Raji (cell line): ENCODE data around the gene HOXA2.

Experiments used
- POLR2A ChIP-seq: IDR thresholded peaks from 2 replicates; pipeline ENCODE4 v1.6.1; 2011; ENCODE audit warnings: low read depth, low read length, control low read depth; ENCODE audit not compliant: insufficient read depth

HOXA2 gene

DNA sequence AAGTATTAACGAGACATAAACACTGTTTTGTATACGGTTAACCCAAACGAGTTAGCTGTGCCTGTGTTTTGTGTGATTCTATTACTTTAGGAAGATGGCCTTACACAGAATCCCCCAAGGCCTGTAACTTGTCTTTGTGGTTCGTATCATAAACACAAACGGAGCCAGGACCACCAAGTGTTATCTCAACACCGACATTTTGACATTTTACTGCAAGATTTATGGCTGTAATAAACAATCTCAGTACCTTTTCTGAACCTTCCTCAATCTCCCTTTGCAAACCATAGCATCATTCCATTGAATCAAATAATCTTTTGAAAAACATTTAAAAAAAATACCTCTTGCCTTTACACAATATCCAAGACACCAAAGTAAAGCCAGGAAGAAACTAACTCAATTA, 30.5 kb upstream of the HOXA2 start:
- no peak for TF ChIP-seq POLR2A

DNA sequence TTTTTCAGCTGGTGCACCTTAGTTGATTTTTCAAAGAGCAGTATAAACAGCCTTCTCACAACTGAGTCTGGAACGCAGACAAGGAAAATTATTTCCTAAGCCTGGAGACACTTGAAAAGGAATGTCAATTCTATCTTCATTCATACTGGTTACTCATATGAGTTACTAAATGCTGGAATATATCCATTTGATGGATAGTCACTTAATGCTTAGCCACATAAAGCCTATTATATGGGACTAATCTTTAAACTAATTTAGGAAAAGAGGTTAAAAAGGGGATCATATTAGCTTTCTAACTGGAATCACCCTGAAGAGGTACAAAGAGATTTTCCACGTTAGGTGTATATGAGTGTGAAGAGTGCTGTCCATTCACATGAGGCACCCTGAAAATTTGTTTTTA, 29.7 kb upstream of the HOXA2 start:
- no peak for TF ChIP-seq POLR2A

DNA sequence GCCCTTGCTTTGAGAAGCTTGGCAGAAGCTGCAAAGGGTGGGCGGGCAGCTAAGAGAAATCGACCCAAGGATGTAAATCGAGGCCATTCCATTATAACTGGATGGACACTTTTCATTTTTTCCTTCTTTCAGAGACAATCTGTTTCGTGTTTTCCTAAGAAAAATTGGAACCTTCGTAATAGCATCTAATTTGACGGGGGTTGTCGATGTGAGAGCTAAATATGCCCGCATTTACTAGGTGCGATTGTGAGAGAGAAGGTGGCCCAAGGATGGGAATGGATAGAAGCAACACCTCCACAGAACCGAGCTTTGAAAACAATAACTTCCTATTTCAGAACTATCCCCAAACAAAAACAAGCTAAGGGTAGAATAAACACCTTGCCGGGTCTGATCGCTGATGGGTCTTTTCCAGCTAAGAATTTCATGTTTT, 28.9 kb upstream of the HOXA2 start:
- TF ChIP-seq POLR2A, result no peak

DNA sequence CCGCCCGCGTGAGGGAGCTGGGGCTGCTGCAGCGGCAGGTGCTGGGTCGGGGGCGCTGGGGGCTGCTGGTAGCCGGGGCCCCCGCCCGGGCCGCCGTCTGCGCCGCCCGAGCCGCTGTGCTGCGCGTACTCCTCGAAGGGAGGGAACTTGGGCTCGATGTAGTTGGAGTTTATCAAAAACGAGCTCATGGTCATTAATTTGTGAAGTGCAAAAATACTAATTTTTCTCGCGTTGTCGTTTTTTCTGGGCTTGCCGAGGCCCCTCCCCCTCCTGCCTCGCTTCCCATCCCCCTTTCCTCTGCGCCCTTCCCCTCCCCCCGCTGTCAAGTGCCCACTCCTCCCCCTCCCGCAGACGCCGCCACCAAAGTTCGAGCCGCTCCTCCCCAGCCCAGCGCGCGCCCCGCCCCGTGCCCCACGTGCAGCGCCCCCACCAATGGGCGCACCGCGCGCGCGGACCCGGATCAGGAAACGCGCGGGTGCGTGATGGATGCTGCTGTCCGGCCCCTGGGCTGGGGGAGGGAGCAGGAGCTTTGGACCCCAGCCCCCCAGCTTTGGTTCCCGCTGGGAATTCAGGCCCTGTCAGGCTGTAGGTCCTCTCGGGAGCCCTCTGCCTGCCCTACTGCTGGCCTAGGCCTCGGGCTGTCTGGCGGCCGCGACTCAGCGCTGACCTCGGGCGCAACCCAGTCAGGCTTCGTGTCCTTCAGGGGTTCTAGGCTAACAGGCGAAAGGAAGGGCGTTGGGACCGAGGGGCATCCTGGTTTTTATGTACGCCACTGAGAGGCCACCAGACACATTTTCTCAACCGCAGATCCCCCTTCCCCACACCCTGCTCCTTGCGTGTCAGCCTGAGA, 28.3 kb upstream of the HOXA2 start, which contains the start of gene HOXA4:
Gene HOXA4, minus strand, starts transcription at position 218 of the 850 bp plus-strand sequence. Its CDS starts 24 bp downstream, at position 194.
- no peak for TF ChIP-seq POLR2A

DNA sequence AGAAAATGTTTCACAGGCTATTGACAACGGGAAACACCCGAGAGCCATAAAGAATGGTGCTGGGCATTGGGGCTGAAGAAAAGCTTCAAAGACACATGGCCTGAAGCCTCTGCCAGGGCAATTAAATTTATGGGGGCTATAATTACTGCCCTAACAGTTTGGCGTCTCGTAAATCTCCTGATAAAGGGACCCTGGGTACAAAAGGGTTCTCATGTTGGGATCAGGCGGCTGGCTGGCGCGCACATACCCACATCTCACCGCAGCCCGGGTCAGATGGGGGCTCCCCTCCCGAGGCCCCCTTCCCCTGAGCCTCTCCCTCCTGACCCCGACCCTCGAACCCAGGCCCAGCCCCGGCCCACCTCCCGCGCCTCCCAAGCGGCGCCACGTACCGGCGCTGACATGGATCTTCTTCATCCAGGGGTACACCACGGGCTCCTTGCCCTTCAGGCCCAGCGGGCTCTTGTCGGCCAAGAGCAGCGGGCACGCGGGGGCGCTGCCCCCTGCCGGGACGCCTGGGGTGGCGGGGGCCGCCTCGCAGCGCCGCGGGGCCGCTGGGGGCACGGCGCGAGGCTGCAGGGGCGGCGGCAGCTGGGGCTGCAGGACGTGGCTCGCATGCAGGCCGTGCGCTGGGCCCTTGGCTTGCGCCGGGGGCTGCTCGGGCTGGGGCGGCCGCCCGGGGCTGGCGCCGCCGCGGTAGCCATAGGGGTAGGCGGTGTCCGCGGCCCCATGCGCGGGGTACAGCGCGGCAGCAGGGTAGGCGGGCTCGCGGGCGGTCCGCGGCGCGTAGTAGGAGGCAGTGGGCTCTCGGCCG, 27.5 kb upstream of the HOXA2 start:
- no peak for TF ChIP-seq POLR2A

DNA sequence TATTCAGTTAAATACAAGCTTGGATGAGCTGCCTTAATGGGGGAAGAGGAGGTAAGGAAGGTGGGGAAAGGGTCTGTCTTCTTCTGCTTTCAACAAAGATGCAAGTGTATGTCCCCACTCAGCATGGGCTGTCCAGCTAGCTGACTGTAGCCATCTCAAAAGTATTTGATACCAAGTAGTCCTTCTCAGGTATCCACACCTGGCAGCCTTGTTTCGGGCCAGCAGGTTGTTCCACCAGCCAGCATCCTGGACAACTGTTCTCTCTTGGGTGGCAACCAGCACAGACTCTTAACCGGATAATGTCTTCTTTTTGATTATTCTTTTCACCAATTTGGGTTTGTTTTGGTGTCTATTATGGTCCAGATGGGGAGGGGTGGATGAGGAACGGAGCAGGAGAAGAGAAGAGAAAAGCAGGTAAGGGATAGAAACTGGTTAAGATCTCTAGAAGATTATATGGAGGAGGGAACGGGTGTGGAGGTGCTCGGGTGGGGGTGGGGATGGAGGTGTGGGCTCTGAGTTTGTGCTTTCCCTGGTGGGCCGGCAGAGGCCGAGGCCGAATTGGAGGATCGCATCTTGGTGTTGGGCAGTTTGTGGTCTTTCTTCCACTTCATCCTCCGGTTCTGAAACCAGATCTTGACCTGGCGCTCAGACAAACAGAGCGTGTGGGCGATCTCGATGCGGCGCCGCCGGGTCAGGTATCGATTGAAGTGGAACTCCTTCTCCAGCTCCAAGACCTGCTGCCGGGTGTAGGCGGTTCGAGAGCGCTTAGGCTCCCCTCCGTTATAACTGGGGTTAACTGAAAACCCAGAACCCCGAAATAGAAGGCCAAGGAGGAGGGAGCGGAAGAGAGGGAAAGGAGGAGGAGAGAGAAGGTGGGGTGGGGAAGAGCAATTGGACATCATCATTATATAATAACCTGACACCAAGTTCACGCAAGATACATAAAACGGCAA, 26.6 kb upstream of the HOXA2 start:
- no peak for TF ChIP-seq POLR2A

DNA sequence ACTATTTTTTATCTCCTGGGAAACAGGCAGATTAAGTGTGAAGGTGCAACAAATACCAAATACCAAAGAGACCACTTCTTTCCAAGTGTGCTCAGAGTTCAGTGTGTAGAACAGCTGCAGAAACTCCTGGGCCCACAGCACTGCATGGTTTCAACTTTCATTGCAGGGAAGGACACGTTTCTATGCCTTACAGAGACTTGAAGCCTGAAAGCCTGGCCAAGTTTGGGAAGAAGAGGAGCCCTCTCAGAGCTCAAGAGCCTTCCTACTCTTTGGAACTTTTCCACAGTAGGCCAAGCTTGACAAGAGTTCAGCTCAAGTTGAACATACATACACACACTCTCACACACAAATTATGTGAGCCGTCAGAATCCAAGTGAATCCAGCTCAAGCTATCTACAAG, 25.6 kb upstream of the HOXA2 start:
- no peak for TF ChIP-seq POLR2A

DNA sequence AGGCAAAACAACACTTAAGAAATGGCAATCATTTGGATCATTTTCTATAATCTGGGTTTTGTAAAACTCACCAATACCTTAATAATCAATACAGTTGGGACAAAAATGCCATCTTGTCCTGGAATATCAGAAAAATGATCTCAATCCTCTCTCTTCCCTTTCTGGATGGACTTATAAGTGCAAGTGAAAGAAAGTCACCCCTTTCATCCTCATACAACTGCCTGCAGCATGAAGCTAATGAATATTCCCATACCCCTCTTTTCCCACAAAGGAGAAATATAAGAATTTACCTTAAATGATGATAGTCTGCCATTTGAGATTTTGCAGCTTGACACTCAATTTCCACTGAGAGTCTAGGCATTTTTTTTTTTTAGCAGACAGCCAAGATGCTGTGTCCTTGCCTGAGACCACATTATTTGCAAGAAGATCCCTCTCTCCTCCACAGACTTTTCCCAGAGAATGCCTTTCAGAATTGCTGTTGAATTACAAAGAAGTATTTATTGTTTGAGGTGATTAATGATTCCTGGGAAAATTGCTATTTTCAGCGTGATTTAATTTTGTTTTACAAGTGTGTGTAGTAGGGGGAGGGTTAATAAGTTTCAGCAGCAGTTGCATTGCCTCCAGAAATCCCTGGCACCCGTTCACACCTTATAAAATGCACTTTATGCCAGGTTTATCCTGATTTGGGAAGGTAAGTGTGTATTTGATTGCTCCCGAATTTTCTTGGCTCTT, 24.3 kb upstream of the HOXA2 start:
- no peak for TF ChIP-seq POLR2A

DNA sequence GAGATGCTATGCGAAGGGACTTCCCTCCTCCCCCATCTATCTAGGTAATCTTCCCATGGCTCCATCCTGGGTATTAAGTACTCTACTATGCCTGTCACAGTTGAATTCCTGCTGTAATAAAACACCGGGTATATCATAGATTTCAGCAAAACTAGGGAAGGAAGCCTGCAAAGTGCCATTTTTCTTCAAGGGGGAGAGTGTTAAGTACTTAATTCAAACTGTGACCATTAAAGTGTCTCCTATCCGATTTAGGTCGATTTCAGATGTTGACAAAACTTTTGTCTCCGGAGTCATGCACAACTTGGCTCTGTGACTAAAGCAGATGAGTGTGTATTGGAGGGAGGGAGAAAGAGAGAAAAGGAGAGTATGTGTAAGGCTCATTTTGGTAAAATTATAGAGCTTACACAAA, 23.5 kb upstream of the HOXA2 start:
- TF ChIP-seq POLR2A, result no peak

DNA sequence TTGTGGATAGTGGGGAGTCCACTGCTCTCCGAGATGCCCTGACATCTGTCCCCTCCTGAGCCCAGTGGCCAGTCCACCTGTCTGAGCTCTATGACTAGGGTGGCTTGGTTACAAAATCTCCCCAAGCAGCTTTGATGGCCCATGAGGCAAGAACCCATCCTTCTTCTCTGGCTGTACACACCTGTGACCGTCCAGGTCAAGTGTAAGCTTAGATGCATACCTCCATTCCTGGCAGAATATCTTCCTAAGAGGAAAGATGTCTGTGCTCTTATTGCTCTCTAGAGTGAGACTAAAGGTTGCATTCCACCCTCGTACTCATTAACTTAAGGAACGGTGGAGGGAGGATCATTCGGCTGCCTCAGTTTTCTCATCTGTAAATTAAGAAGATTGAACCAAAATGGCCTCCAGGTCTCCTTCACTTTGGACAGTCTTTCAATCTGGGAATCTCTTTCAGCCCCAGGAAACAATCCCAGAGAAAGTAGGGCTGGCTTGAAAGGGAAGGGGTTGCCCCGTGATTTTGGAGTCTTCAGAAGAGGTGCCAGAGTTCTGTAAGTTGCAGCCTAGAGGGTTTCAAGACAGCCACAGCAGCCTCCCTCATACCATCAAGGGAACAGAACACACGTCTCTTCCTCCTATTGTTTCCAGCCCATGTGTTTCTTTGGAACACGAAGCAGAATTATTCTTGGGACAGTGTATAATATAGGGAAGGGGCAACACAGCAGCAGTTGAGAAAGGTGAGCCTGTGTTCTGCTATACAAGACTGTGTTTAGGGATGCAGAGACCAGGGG, 22.6 kb upstream of the HOXA2 start:
- no peak for TF ChIP-seq POLR2A

DNA sequence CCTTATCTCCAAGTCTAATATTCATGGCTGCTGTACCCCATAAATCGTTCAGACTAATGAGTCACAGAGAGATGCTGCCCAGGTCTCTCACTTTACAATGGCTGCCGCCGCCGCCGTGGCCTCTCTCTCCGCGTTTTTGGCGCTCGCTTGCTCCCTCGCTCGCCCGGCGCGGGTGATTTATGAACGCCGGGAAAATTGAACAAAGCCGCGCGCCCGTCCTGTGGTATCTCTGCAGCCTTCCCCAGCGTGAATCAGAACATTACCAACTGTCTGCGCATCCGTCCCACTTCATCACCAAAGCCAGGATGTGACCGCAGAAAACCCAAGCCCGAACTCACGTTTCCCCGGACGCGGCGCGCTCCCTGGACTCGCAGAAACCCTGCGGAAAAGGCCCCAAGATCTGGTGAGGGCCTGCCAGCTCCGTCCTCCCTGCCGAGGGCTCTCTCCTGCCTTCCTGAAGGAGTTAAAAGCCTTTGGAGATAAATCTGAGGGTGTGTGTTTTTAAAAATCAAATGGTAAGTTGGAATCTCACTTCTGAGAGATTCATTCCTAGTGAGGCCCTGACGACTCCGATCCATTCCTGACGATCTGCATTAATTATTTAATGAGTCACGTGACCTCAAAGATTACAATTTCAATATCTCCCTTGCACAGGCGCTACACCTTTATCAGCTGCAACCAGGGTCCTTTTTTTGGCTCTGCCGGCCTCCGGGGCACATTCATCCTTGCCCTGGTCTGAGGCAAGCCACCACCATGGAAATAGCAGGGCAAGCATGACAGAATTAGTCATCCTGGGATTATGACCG, 21.8 kb upstream of the HOXA2 start:
- TF ChIP-seq POLR2A, result no peak

DNA sequence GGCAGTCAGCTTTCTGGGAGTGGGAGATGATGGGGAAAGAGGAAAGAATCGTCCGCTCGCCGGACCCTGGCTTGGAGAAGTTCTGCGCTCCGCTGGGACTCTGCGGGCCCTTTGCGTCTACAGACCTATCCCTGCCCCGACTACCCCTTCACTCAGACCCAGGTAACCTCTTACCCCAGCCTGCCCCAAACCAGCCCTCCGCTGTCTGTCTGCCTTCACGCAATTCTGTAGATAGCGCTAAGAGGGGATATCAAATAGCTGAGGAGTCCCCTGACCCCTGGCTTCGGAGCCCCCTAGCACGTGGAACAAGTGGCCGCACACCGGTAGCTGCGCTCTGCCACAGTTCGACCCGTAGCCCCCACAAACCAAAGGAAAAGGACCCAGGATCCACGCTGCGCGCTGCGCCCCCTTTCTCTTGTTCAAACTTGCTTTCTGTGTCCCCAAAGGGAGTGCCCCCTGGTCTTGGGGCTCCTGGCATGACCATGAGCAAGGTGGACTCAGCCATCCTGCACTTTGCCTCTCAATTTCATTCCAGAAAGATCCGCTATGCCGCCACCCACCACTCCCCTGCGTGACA, 21.1 kb upstream of the HOXA2 start:
- TF ChIP-seq POLR2A, result no peak
